Measurements from ENCODE around the gene SLC2A13.
A peak's percentile ranks its signal among the peaks of the same experiment; 100 is the strongest.

The SLC2A13 gene

GRCh38 chr12:39723831-39724230, 382.1 kb downstream of the SLC2A13 start:
- DNase-seq = peak; percentile 64

DNA sequence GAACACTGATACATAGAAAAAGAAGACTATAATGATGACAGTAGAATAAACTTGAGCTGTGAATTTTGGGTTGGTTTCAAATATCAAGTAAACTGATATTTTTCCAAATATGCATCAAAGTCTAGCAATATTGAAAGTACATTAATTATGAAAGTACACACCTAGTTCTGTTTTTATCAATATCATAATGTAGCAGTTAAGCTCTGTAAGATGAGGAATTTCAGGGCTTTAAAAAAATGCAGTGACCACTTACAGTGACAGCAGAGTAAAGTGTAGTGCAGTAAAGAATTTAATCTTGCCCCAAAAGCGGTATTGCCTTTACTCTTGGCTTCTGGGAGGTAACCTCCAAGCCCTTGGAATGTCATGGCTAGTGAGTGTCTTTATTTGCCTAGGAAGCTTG, 383.4 kb downstream of the SLC2A13 start:
- no peak for DNase-seq

DNA sequence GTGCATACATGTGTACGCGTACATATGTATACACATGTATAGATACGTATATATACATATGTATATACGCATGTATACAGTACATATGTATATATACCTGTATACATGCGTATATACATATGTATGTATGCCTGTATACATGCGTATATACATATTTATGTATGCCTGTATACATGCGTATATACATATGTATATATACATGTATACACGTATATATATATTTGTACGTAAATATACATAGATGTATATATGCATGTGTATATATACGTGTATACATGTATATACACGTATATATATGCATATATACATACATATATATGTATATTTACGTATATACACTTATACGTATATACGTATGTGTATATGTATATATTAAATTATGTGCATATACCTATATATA, 392.3 kb downstream of the SLC2A13 start:
- no peak for DNase-seq

- DNase-seq = no peak
Observed at GRCh38 chr12:39712334-39712733, 393.5 kb downstream of the SLC2A13 start.

Data from islet precursor cell (in vitro differentiated cells).